Liver (tissue), 9 donors: ENCODE results near the gene BSND. TPM values are rescaled to one million over a fixed set of nuclear protein-coding genes. Genes with fewer than 3 reads are reported as not detected.

Experiments used
- DNase-seq: peaks from one replicate; pipeline ENCODE4 v3.0.0-alpha.2; 2017; ENCODE audit warnings: low spot score
- H3K27ac ChIP-seq, 2 donors: one replicate each; pipeline ENCODE4 v1.7.0; 2013; ENCODE audit warnings: inconsistent platforms in 2 of 2, low read length in 2 of 2, control low read depth in 1 of 2, low read depth in 1 of 2, mild to moderate bottlenecking in 1 of 2
- H3K27me3 ChIP-seq, 4 donors: one replicate each; pipeline versions ENCODE4 v1.6.1 to v1.7.0; 2013; ENCODE audit warnings: low read length in 3 of 4, inconsistent platforms in 1 of 4, mild to moderate bottlenecking in 1 of 4, moderate library complexity in 1 of 4; ENCODE audit not compliant: control insufficient read depth in 4 of 4, insufficient read depth in 4 of 4
- H3K36me3 ChIP-seq, 4 donors: one replicate each; pipeline versions ENCODE4 v1.6.1 to v1.7.0; 2013; ENCODE audit warnings: low read length in 3 of 4, mild to moderate bottlenecking in 3 of 4, low read depth in 1 of 4, moderate library complexity in 1 of 4; ENCODE audit not compliant: control insufficient read depth in 4 of 4, insufficient read depth in 3 of 4
- H3K4me1 ChIP-seq, 4 donors: one replicate each; pipeline versions ENCODE4 v1.6.1 to v1.7.0; 2013; ENCODE audit warnings: low read length in 3 of 4, mild to moderate bottlenecking in 3 of 4, moderate library complexity in 1 of 4; ENCODE audit not compliant: control insufficient read depth in 4 of 4, insufficient read depth in 4 of 4
- H3K4me3 ChIP-seq, 3 donors: one replicate each; pipeline versions ENCODE4 v1.6.1 to v1.7.0; 2013; ENCODE audit warnings: low read length in 3 of 3, control low read depth in 1 of 3, low read depth in 1 of 3, mild to moderate bottlenecking in 1 of 3
- H3K9ac ChIP-seq, 2 donors: one replicate each; pipeline ENCODE4 v1.7.0; 2013; ENCODE audit warnings: low read length in 2 of 2, mild to moderate bottlenecking in 2 of 2, moderate library complexity in 2 of 2, control low read depth in 1 of 2, low read depth in 1 of 2
- H3K9me3 ChIP-seq, 4 donors: one replicate each; pipeline versions ENCODE4 v1.6.1 to v1.7.0; 2013; ENCODE audit warnings: low read length in 3 of 4; ENCODE audit not compliant: control insufficient read depth in 4 of 4
- EGR1 ChIP-seq, 2 donors: IDR thresholded peaks; 2 replicates each; pipeline ENCODE4 v1.6.1; 2016 to 2018; ENCODE audit warnings: antibody characterized with exemption in 2 of 2, low read depth in 2 of 2
- FOXA1 ChIP-seq: IDR thresholded peaks from 2 replicates; pipeline ENCODE4 v1.6.1; 2016; ENCODE audit warnings: antibody characterized with exemption
- FOXA2 ChIP-seq: IDR thresholded peaks from 2 replicates; pipeline ENCODE4 v1.6.1; 2016; ENCODE audit warnings: antibody characterized with exemption
- HNF4A ChIP-seq, 2 donors: conservative IDR thresholded peaks; 2 replicates each; pipeline ENCODE4 v1.6.1; 2016; ENCODE audit warnings: antibody characterized with exemption in 2 of 2, mild to moderate bottlenecking in 2 of 2
- JUND ChIP-seq, 2 donors: IDR thresholded peaks; 2 replicates each; pipeline ENCODE4 v1.6.1; 2016; ENCODE audit warnings: antibody characterized with exemption in 2 of 2
- NR2F2 ChIP-seq: IDR thresholded peaks from 2 replicates; pipeline ENCODE4 v1.6.1; 2016; ENCODE audit warnings: antibody characterized with exemption
- TAF1 ChIP-seq: conservative IDR thresholded peaks from 2 replicates; pipeline ENCODE4 v1.6.1; 2016; ENCODE audit warnings: antibody characterized with exemption, mild to moderate bottlenecking
- YY1 ChIP-seq: IDR thresholded peaks from 2 replicates; pipeline ENCODE4 v1.6.1; 2016; ENCODE audit warnings: antibody characterized with exemption, mild to moderate bottlenecking
- WGBS: extraction: QIAGEN DNeasy Blood & Tissue Kit; methylation state at CpG from one replicate; pipeline ENCODE4 v1.1.7; 2013; 5-methylcytosine and 5-hydroxymethylcytosine counted together
- polyA plus RNA-seq, 2 donors: library from polyadenylated mRNA; stranded (reverse) in 1 of 2; unstranded in 1 of 2; fragments of 200-250 nt in 1 of 2; fragments of >200 nt in 1 of 2; fragmentation: Nextera tagmentation in 1 of 2; extraction: Ambion mirVana in 1 of 2; gene quantifications; one replicate each; pipeline versions ENCODE4 v1.2.1 to v1.2.3, GENCODE V29; 2013 to 2015
- total RNA-seq, 2 donors: library from RNA; depleted of rRNA; stranded (reverse); fragments of >200 nt; gene quantifications; one replicate each; pipeline ENCODE4 v1.2.3, GENCODE V29; 2014
- TF ChIP-seq, protein P1 (sequence below): fragments of 150-350 bp; IDR thresholded peaks from 2 replicates; pipeline ENCODE4 v1.5.1; 2017; ENCODE audit warnings: improper control_type of control experiment, low read depth, low read length; ENCODE audit not compliant: missing input control
- TF ChIP-seq, protein P2 (sequence below): IDR thresholded peaks from 2 replicates; pipeline ENCODE4 v1.6.1; 2016; ENCODE audit warnings: antibody characterized with exemption
- TF ChIP-seq, protein P3 (sequence below): IDR thresholded peaks from 2 replicates; pipeline ENCODE4 v1.6.1; 2016; ENCODE audit warnings: antibody characterized with exemption
- TF ChIP-seq, protein P4 (sequence below): IDR thresholded peaks from 2 replicates; pipeline ENCODE4 v1.6.1; 2016; ENCODE audit warnings: antibody characterized with exemption, mild to moderate bottlenecking
- donor health status: healthy.
- donor health status: healthy.
- donor health status: healthy.
- donor health status: healthy.
- donor health status: healthy.

Gene BSND
- total and polyA plus RNA-seq, 4 donors: 0.14 TPM; not detected in 3

DNA sequence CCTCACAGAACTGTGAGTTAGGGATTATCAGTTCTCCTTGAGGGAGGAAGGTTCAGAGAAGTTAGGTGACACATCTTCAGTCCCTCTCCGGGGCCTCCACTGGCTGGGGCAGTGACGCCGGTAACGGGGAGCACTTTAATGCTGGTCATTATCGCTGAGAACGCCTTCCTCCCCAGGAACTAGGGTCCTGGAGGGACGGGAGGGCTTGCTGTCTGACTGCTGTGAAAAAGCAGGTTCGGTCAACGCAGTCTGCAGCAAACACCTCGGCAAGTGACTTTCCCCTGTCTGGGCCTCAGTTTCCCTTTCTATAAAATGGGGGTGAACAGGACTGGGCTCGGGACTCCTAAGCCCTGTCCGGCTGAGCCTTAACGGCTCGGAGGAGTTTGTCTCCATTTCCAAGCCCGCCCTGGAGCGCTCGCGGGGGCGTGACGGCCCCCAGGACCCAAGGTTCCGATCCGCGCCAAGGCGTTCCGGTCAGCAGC is 18.6 kb upstream of the BSND start:
- no peak for DNase-seq
- Histone ChIP-seq H3K36me3 (no peaks in the 10 kb centered on the region), H3K4me3 (peak overlapping the region in 1 of 3 donors; percentile 58), H3K27me3 (peaks cover 0 to 5% (median 0%) of the 10 kb centered on the region in 4 donors), H3K27ac (no peak overlapping the region), H3K9me3 (no peaks in the 10 kb centered on the region), H3K4me1 (peaks cover 0 to 5% (median 2%) of the 10 kb centered on the region in 4 donors), H3K9ac (no peak overlapping the region)
- TF ChIP-seq JUND (IDR thresholded peaks at IDR 0.05) (no peak), HNF4A (conservative IDR thresholded peaks at IDR 0.05) (no peak), NR2F2 (no peak), FOXA1 (no peak), EGR1 (IDR thresholded peaks at IDR 0.05; ENCODE audit: low read depth in 2 of 2) (no peak), TAF1 (no peak), FOXA2 (no peak)
- TF ChIP-seq, protein P1, sequence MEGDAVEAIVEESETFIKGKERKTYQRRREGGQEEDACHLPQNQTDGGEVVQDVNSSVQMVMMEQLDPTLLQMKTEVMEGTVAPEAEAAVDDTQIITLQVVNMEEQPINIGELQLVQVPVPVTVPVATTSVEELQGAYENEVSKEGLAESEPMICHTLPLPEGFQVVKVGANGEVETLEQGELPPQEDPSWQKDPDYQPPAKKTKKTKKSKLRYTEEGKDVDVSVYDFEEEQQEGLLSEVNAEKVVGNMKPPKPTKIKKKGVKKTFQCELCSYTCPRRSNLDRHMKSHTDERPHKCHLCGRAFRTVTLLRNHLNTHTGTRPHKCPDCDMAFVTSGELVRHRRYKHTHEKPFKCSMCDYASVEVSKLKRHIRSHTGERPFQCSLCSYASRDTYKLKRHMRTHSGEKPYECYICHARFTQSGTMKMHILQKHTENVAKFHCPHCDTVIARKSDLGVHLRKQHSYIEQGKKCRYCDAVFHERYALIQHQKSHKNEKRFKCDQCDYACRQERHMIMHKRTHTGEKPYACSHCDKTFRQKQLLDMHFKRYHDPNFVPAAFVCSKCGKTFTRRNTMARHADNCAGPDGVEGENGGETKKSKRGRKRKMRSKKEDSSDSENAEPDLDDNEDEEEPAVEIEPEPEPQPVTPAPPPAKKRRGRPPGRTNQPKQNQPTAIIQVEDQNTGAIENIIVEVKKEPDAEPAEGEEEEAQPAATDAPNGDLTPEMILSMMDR: no peak
- TF ChIP-seq, protein P2, sequence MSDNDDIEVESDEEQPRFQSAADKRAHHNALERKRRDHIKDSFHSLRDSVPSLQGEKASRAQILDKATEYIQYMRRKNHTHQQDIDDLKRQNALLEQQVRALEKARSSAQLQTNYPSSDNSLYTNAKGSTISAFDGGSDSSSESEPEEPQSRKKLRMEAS: no peak
- TF ChIP-seq, protein P3, sequence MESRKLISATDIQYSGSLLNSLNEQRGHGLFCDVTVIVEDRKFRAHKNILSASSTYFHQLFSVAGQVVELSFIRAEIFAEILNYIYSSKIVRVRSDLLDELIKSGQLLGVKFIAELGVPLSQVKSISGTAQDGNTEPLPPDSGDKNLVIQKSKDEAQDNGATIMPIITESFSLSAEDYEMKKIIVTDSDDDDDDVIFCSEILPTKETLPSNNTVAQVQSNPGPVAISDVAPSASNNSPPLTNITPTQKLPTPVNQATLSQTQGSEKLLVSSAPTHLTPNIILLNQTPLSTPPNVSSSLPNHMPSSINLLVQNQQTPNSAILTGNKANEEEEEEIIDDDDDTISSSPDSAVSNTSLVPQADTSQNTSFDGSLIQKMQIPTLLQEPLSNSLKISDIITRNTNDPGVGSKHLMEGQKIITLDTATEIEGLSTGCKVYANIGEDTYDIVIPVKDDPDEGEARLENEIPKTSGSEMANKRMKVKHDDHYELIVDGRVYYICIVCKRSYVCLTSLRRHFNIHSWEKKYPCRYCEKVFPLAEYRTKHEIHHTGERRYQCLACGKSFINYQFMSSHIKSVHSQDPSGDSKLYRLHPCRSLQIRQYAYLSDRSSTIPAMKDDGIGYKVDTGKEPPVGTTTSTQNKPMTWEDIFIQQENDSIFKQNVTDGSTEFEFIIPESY: no peak
- TF ChIP-seq, protein P4, sequence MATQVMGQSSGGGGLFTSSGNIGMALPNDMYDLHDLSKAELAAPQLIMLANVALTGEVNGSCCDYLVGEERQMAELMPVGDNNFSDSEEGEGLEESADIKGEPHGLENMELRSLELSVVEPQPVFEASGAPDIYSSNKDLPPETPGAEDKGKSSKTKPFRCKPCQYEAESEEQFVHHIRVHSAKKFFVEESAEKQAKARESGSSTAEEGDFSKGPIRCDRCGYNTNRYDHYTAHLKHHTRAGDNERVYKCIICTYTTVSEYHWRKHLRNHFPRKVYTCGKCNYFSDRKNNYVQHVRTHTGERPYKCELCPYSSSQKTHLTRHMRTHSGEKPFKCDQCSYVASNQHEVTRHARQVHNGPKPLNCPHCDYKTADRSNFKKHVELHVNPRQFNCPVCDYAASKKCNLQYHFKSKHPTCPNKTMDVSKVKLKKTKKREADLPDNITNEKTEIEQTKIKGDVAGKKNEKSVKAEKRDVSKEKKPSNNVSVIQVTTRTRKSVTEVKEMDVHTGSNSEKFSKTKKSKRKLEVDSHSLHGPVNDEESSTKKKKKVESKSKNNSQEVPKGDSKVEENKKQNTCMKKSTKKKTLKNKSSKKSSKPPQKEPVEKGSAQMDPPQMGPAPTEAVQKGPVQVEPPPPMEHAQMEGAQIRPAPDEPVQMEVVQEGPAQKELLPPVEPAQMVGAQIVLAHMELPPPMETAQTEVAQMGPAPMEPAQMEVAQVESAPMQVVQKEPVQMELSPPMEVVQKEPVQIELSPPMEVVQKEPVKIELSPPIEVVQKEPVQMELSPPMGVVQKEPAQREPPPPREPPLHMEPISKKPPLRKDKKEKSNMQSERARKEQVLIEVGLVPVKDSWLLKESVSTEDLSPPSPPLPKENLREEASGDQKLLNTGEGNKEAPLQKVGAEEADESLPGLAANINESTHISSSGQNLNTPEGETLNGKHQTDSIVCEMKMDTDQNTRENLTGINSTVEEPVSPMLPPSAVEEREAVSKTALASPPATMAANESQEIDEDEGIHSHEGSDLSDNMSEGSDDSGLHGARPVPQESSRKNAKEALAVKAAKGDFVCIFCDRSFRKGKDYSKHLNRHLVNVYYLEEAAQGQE: no peak
- 30% methylated on average over 25 of the region's 25 CpGs for WGBS

DNA sequence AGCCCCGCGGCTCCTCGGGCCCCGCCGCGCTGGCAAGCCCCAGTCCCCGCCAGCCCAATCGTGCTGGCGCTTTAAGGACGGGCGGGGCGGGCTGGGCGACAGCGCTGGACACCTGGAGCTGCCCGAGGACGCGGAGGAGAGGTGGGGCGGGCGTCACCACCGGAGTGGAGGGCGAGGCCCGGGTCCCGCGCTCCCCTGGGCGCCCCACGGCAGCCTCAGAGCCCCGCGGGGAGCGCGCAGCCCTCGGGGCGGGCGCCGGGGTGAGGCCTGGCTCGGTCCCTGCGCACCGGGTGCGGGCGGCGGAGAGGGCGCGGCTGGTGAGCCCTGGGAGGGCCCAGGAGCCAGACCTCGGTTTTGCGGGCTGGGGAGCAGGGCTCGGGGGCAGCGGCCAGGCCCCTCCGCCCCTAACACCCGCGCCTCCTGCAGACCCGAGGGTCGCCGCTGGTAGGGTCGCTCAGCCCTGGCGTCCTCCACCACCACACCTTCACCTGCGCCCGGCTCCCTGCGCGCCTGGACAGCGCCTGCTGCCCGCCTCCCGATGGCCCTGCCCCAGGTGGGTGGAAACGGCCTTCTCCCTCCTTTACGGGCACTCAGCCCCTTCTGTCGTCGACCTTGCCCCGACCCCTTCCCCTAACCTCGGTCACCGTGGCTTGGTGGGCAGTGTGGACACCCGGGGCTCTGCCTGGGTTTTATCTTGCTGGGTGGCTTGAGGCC is 18.0 kb upstream of the BSND start, which contains the start of gene TMEM61:
Gene TMEM61, plus strand, starts transcription at position 101 of the 714 bp plus-strand sequence. Its CDS starts 438 bp downstream, at position 539.
- H3K9me3 ChIP-seq: no peaks in the 10 kb centered on the region
- WGBS: 7% methylated on average over 69 of the region's 69 CpGs
- peaks cover 0 to 5% (median 2%) of the 10 kb centered on the region in 4 donors for H3K4me1 ChIP-seq
- peaks cover 0 to 5% (median 0%) of the 10 kb centered on the region in 4 donors for H3K27me3 ChIP-seq
- no peak within 1 kb of the TSS for H3K27ac ChIP-seq
- no peak within 1 kb of the TSS for H3K9ac ChIP-seq
- H3K36me3 ChIP-seq: no peaks in the 10 kb centered on the region
- no peak for DNase-seq
- TF ChIP-seq, protein P3: no peak
- TF ChIP-seq EGR1 (IDR thresholded peaks at IDR 0.05; ENCODE audit: low read depth in 2 of 2): no peak
- TF ChIP-seq YY1: no peak
- H3K4me3 ChIP-seq: peak within 1 kb of the TSS in 1 of 3 donors; percentile 58
